NK-92 (cell line): ENCODE results near the gene NHLRC4.

ENCODE experiments used
- DNase-seq: peaks from one replicate; lab custom pipeline; 2025; ENCODE audit not compliant: unreplicated experiment; lab: John Stamatoyannopoulos, UW

Gene NHLRC4

DNA sequence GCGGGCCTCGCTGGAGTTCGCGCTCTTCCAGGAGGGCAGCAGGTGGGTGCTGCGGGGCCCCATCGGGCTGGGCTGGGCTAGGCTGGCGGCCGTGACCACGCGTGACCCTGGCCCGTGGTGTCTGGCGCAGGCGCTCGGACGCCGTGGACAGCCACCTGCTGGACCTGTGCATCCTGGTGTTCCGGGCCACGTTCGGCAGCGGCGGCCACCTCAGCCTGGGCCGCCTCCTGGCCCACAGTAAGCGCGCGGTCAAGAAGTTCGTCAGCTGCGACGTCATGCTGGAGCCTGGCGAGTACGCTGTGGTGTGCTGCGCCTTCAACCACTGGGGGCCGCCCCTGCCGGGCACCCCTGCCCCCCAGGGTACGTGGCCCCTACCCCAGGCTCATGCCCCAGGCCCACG, 14.6 kb upstream of the NHLRC4 start:
- DNase-seq: no peak

DNA sequence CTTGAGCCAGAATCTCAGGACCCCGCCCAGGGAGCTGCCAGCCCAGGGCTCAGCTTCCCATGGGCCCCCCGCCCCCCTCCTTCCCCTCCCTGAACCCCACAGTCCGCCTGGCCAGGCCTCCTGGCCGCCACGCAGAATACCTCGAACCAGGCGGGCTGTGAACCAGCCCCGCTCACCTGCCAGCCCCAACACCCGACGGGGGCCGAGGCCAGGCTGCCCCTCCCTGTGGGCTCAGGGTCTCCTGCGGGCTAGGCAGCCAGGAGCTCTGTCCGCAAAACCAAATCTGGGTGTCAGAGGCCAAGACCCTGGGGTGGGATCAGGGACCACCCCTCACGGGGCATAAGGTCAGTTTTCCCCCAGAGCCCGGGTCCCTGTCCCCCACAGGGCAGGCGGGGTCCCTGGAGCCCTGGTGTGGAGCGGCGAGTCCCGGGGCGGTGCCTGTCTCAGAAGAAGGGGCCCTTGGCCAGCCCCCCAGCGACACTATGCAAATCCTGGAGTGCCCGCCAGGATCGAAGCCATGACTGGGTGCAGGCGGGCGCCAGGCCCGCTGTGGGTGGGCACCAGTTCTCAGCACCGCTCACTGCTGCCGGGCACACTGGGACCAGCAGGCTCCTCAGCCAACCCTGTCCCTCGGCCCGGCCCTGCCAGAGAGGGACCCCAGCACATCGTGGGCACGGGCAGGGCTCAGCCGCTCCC, 13.1 kb upstream of the NHLRC4 start:
- DNase-seq: no peak

DNA sequence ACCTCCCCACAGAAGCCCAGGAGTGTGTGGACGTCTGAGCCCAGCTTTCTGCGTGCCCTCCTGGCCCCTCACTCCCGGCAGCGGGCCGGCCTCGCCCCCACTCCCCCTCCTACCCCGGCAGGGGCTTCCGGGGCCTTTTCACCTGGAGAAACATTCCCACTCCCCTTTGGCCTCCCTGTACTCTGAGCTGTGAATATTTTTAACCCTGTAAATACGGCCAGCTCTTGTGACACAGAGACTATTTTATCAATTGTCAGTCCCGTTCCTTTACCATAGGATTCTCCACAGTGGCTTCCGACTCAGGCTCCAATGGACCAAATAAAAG, 12.5 kb upstream of the NHLRC4 start:
- DNase-seq: no peak

DNA sequence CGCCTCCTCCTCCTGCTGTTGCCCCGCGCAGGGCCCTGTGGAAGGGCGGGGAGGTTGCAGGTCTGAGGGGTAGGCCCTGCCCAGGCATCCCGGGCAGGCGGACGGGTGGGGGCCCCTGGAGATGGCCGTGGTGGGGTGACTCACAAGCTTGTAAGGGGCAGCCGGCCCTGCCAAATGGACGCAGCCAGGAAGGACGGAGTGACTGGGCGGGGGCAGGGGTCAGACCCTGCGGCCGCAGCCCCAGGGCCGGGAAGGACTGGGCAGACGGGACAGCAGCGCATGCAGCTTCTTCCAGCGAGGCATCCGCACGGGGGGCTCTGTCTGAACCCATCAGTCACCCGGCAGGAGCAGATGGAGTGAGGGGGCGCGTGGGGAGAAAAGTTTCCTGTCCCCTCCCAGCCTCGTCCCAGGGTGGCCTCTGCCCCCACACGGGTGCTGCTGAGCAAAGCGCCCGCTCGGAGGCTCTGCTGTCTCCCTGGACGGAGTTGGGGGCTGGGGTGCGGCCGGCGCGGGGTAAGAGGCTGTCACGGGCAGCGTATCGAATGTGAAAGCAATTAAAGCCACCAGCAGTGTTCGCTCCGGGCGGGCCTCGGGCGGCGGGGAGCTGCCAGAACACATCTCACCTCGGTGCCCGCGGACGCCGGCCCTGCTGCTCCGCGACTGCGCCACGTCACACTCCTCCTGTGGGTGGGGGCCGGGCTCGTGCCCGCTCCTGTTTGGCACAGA, 12.0 kb upstream of the NHLRC4 start:
- DNase-seq: no peak

DNA sequence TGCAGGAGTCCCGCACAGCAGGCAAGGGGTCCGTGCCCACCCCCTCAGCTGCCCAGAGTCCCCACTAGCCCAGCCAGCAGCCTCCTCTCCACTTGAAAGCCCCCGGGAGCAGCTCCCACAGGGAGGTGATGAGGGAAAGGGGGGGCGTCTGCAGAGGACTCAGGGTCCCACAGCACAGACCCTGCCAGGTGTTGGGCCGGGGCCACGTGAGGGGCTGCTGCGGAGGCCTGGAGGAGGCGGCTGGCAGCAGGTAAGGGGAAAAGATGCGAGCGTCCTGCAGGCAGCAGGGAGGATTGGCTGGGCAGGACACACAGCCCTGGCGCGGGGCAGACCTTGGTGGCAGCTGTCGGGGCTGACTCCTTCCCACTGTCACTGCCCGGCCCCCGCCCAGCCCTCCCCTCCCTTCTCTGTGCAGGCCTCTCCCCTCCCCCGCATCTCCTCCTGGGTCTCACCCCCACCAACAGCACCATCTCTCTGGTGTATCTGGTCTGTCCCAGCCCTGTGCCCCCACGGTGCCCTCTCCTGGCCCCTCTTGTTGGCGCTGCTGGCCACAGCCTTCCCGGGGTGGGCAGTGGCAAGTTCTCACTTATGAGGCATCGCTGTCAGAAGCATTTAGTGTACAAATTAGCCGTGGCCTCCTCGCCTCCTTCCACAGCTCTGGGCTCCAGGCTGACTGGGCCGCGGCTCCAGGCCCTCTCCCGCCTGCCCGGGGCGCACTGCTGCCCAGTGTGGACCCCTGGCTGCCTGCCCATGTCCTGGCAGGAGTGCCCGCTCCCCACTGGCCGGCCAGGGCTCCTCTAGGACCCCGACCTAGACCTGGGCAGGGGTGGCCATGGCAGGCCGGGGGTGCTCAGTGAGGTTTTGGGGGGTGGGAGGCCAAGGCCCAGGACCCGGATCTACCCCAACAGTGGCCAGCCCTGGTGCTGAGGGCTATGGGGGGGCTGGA, 11.0 kb upstream of the NHLRC4 start:
- no peak for DNase-seq

DNA sequence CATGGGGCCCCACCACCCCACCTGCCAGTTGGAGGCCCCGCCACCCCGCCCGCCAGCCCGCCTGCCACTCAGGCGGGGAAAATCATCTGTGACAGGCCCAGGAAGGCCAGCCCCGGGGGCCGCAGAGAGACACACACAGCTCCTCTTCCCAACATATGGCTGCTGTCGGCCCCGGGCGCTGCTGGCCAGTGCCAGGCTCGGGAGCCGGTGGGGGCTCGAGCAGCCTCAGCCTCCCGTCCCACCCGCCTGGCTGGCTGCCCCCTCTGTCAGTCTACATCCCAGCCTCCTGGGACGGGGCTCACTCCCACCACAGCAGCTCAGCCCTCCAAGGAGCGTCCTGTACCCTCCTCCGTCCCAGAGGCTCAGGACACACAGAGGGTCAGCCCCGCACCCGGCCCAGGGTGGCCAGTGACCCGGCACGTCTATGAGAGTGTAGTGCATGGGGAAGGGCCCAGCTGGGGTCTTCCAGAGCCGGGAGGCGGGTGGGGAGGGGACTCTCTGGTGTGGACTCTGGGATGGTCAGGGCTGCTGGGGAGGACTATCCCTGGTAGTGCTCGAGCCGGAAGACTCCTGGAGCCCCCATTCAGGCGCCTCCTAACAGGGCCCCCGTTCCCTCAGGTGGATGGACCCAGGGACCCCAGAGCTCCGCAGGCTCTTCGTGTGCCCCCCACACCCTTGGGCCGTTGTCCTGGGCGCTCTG, 10.2 kb upstream of the NHLRC4 start:
- no peak for DNase-seq

DNA sequence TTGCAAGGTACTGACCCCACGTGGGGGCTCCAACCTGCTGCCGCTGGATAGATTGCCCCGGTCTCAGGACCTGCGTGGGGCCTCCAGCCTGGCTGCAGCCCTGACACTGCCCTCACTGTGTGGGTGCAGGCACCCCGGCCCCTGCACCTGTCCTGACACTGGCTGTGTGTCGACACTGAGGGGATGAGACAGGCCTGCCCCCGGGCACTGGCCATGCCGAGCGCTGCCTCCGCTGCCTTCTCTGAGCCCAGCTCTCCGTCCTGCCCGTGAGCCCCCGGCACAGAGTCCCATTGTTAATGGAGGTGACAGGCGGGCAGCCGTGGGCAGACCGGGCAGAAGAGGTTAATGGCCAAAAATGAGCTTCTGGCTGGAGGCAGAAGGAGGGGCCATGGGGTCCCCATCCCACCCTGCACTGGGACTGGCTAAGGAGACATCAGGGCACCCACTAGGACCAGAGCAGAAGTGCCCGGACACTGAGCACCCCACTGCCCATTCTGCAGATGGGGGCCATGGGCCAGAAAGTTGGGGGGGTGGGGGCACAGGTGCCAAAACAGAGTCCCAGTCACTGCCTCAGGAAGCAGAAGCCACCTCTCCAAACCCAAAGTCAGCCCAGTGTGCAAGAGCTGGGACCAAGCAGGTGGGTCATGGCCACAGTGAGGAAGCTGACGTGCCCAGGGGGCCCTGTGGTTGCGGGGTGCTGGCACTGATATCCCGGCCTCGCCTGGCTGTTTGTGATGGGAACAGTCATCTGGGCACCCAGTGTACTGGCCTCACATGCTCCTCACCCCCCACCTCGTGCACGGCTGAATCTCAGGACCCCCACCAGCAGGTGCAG, 9.1 kb upstream of the NHLRC4 start:
- no peak for DNase-seq

DNA sequence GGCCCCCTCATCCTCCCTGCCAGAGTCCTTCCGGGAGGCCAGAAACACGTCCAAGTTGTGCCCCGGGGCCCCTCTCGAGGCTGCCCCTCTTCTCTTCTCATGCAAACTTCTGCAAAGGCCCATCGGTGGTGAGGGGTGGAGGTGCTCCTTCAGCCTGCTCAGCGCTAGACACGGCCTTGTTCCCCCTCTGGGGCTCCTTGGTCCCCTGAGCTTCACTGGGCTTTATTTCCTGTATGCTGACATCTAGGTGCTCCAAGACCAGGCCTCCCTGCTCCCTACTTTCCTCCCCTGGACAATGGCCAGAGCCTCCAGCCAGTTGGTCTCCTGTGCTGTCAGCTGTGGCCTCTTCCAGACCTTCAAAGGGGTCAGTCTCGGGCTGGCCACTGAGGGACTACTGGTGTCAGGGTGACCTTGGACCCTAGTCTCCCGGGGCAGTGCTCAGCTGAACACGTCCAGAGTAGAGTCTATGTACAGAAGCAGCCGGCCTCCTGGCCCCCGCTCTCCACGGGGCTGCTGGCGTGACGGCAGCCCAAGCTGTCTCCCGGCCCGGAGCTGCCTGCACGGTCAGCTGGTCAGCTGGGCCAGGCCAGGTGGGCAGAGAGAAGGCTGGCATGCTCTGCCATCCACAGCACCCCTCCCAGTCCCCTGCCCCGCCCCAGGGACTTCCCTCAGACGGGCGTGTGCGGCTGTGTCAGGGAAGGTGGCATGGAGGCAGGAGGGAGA, 8.3 kb upstream of the NHLRC4 start:
- DNase-seq: no peak

DNA sequence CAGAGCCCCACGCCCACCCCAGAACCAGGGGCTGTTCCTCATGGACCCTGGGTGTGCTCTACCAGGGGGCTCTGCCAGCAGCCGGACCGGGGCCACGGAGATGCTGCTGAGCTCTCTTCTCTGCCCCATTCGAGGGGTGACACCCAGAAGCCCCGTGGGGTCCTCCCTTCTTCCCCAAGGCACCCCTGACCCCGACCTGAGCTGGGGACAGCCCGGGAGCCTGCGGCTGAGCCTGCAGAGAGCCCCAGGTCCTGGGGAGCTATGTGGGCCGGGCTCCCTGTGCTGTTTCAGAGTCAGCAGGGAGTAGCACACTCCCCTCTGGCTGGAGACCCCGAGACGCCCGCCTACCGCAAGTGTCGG, 7.8 kb upstream of the NHLRC4 start:
- DNase-seq: no peak

DNA sequence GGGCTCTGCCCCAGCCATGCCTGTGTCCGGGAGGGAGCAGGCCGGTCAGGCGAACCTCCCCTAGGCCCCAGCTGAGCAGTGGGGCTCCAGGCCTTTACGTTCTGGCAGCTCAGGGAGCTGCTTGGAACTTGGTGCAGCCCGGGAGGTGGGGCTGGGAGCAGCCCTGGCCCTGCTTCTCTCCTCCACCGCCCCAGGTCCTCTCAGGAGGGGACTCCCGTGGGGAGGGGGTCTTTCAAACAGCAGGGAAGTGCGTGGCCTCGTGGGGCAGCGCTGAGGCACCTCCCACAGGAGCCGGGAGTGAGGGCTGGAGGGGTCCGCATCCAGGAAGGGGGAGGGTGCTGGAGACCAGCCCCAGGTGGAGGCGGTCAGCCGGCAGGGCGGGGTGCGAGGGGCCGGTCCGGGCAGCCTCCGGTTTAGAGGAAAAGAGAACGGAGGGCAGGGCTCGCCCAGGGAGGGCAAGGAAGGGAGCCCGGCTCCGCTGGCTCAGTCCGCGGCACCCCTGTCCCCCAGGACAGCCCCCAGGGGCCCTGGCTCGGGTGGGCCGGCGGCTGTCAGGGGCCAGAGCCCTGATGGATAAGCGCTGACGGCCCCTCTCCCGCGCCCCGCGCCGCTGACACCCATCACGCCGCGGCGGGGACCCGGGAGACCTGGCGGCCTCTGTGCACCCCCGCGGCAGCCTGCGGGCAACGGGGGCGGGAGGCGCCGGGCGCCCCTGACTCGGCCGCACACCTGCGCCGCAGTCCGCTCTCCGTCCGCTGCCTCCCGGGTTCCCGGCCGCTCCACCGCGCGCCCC, 7.2 kb upstream of the NHLRC4 start:
- no peak for DNase-seq

DNA sequence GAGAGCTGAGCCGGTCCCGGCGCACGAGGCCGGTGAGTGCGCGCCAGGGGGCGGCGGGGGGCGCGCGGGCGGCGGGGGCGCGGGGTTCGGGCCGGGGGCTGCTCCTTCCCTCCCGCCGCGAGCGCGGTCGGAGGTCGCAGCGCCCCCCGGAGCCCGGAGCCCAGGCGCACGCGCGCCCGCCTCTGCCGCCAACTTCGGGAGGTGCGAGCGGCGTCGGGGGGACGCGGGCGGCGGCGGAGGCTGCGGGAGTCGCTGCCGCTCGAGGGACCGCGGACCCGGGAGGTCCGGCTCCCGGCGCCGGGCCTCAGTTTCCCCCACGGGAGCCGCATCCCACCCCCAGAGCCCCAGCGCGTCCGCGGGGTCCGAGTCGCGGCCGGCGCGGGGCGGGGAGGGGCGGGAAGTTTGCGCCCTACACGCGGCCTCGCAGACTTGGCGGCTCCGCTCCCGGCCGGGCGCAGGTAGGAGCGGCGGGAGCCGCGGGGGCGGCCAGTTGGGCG, 6.6 kb upstream of the NHLRC4 start, which contains the start of gene PRR35:
Gene PRR35, plus strand, starts transcription at position 191 of the 497 bp plus-strand sequence. CDS start 2,901 bp downstream, outside the sequence.
- no peak for DNase-seq

DNA sequence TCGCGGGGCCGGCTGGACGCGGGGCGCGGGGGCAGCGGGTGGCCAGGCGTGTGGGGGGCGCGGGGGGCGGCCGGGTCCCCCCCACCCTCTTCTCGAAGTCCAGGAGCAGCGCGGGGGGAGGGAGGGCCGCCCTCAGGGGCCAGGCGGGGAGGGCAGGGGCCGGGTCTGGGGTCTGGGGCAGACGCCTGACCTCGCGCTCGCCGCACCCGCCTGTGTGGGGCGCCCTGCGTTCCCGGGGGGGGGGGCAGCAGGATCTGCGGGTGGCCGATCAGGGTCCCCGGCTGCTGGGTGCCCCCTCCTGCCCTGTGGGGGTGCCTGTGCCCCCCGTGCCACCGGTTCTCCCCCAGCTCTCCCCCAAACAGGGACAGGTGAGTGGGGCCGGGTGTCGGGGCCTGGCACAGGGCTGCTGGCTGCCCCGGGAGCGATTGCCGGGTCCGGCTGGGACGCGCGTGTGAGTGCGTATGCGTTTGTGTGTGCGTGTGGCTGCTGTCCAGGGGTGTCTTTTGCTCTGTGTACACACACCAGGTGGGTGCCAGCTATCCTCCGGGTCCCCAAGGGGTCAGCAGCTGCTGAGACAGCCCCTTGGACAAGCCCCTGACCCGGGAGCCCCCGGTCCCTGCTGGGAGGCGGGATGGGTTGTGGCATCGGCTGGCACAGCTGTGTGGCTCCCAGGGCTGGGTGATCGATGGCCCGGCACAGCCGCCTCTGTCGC, 5.9 kb upstream of the NHLRC4 start:
- DNase-seq: no peak

DNA sequence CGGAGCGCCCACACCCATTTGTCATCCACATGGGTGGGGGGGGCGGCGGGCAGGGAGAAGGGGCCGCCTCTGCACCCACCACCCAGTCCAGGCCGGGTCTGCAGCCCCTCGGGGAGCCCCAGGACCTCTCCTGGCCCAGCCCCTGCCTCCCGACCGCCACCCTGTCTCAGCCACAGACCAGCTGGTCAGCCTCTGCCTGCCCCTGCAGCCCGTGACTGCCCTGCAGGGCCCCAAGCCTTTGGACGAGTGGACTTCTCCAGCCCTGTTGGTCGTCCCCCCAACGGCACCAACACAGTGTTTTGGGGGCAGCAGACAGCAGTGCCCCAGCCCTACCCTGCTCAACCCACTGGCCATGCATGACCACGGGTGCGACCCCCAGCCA, 5.4 kb upstream of the NHLRC4 start:
- DNase-seq: no peak

DNA sequence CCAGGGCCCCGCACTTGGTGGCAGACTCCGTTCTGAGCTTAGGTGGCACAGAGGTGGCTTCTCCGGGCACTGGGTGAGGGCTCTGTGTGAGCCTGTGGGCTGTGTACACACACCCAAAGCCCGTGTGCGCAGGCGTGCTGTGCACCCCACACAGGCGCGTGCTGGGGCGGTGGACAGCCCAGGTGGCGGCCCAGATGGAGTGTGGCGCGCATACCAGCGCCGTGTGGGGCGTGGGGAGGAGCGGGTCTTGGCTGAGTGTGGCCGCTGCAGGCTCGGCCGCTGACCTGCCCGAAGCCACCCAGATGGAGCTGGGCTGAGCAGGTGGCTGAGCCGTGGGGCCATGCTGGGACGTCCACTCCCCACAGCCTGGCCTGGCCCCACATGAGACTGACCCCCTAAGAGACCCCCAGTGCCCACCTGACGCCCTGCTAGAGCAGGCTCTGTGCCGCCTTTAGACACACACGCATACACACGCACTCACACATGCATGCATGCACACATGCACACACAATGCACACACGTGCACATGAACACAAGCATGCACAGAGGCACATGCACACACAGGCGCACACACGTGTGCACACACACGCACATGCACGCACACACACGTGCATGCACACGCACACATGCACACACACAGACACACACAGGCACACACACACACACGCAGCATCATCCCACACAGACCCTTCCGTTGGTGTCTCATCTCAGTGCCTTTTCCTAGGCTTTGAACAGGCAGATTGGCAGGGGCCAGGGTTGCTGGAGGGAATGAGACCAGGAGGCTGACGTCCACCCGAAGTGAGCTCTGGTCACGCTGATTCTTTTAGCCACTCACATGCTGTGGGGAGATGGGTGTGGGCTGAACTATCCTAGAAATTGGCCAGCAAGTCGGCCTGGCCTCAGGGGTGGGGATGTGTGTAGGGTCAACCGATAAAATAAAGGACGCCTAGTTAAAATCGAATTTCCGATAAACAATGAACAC, 4.6 kb upstream of the NHLRC4 start:
- no peak for DNase-seq

DNA sequence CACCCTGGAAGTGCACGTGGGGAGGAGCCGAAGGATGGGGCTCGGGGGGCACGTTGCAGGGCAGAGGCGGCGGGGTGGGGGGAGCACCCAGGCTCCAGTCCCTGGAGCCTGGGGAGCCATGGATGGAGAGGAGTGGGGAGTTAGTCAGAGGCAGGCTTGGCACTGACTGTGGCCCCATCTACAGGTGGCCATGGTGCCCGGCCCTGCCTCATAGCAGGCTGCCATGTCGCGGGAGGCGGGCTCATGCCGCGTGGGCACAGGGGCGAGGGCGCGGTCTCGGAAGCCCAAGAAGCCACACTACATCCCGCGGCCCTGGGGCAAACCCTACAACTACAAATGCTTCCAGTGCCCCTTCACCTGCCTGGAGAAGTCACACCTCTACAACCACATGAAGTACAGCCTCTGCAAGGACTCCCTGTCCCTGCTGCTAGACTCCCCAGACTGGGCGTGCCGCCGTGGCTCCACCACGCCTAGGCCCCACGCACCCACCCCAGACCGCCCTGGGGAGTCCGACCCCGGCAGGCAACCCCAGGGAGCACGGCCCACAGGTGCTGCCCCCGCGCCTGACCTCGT, 3.6 kb upstream of the NHLRC4 start:
- DNase-seq: no peak

DNA sequence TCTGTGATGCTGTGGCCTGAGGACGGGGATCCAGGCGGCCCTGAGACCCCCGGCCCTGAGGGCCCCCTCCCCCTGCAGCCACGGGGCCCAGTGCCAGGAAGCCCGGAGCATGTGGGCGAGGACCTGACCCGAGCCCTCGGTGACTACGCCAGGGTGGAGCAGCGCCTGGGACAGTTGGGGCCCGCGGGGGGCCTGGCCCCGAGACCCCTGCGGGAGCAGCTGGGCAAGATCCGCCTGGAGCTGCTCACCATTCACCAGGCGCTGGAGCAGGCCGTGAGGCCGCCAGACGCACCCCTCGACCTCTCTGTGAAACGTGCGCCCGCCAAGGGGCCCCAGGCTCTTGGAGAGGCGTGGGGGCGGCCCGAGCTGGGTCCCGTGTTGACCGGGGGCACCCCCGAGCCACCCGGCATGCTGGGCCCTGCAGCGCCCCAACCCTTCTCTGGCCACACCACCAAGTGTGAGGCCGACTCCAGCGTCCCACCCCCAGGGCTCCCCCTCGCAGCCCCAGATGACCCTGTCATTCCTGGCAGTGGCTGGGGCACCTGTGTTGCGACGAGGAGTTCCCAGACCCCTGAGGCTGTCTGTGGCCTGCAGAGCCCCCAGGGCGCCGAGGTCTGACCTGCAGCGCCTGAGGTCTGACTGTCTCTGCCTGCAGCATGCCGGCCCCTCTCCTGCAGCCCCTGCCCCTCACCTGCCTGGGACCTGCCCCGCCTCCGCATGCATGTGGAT, 2.0 kb upstream of the NHLRC4 start:
- no peak for DNase-seq
